Sigmoid colon (tissue), 4 donors: ENCODE measurements around the gene MAGI2.

Source experiments
- CTCF ChIP-seq, 4 experiments: fragments of 450-650 bp in 3 of 4; fragments of 200-600 bp in 1 of 4; IDR thresholded peaks; one replicate each; pipeline ENCODE4 v1.5.1; 2016 to 2019; ENCODE audit warnings: antibody characterized with exemption in 4 of 4, mild to moderate bottlenecking in 3 of 4, moderate library complexity in 2 of 4
- EP300 ChIP-seq, 4 donors: sonication (generic); formaldehyde crosslinking; IDR thresholded peaks; one replicate each; pipeline ENCODE4 v1.6.1; 2017; ENCODE audit warnings: antibody characterized with exemption in 4 of 4
- POLR2A ChIP-seq, 2 donors: fragments of 450-650 bp; IDR thresholded peaks; one replicate each; pipeline ENCODE4 v1.6.1; 2016; ENCODE audit warnings: antibody characterized with exemption in 2 of 2, mild to moderate bottlenecking in 2 of 2, moderate library complexity in 2 of 2
- POLR2AphosphoS5 ChIP-seq, 4 donors: sonication (generic); formaldehyde crosslinking; IDR thresholded peaks; one replicate each; pipeline ENCODE4 v1.6.1; 2017; ENCODE audit warnings: antibody characterized with exemption in 4 of 4

DNA sequence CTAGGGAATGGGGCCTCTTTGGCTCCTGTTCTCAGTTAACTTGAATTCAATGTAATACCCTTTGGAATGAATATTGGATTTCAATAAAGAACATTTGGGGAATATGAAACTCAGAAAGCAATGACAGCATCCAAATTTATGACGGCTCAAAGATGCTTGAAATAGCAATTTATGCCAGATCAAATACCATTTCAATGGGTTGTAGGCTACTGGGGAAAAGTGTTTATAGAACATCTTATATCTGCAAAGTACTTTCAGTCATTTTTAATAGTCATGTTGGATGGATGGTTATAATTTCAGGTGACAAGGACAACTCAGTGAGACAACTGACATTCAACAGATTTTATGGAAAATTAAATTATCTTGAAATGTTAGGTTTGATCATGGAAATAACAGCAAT lies 882.2 kb downstream of the MAGI2 start:
- TF ChIP-seq CTCF (IDR thresholded peaks at IDR 0.05) = no peak
- TF ChIP-seq POLR2A (IDR thresholded peaks at IDR 0.05) = no peak
- no peak for TF ChIP-seq EP300 (IDR thresholded peaks at IDR 0.05)
- TF ChIP-seq POLR2AphosphoS5 (IDR thresholded peaks at IDR 0.05) = no peak
